ENCODE measurements around the gene DHFR.
A peak's percentile ranks its signal among the peaks of the same experiment; 100 is the strongest.

DHFR gene

DNA sequence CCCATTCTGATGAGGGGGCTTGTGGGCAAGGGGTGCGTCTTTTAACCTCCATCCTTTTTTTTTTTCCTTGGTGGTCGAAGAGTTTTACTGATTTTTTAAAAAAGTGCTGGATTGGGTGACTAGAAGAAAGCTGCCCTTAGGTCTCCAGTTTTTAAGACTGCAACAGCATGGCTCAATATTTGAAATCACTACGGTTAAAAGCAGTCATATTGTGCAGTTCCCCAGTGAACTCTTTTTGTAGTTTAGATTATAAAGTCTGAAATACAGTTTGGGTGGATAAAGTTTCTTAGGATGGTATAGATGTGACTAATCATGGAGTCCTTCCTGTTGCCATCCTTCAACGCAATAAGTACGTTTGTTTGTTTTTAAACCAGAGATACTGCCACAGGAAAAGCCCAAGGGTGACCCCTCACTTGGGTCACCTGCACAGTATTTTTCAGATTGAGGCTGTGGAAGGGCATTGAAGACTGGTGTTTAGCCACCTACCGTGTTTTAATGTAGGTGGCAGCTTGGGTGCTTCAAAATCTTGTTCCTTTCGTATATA lies 520 bp upstream of the DHFR start:
- FAIRE-seq (no peak), DNase-seq (ENCODE audit: low spot score) (no peak)

GRCh38 chr5:80654054-80654390 lies 761 bp downstream of the DHFR start:
- DNase-seq (ENCODE audit: low spot score) = peak; percentile 40
- FAIRE-seq = no peak

DNA sequence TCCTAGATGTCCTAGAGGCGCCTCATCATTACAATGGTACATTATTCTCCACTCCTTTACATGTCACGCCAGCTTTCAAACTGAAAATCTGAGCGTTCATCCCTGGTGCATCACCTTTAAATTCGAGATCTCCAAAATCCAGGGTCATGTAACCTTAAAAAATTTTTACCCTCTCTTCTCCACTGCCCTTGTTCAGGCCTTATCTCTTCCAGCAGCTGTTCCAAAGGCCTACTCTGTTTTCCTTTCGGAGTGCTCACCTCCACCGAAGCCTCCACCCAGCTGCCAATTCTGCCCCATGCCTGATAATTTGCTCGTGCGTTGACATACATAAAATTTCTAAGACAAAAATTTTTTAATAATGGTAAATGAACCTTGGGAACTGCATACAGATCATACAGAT lies 1.3 kb downstream of the DHFR start:
- no peak for FAIRE-seq
- no peak for DNase-seq (ENCODE audit: low spot score)

DNA sequence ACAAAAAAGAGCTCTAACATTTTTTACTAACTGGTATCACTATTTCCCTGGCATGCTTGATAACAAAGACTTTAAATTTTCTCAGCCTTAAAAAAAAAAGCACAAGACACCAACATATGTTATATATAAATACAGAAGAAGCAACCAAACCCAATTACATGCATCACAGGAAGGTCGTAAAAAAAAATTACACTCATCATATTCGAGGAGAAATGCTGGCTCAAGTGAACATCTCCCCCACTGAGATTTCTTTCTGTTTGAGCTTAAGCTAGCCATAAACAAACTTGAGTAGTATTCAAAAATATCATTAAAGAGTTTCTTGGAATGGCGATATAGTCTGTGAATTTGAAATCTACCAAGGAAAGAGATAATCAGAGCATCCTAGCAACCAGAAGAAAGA lies 7.9 kb downstream of the DHFR start:
- FAIRE-seq = no peak
- DNase-seq (ENCODE audit: low spot score) = no peak

DNA sequence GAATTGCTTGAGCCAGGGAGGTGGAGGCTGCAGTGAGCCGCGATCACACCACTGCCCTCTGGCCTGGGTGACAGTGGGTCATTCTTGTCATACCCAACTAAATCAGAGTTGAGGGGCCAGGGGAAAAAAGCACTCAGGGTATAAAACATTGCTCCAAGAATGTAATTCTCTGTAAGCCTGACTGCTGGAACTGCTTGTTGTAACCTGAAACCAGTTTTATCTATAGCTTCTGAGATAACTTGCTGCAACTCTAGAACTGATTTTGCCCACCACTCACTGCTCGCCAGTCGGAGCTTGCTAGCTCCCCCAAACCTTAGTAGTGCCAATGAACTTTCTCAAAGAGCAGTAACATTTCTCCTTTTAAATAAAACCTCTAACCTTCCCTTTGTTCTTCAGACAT lies 9.9 kb downstream of the DHFR start:
- no peak for DNase-seq (ENCODE audit: low spot score)
- no peak for FAIRE-seq

GRCh38 chr5:80641353-80641752 lies 13.4 kb downstream of the DHFR start:
- FAIRE-seq (no peak), DNase-seq (ENCODE audit: low spot score) (no peak)

DNA sequence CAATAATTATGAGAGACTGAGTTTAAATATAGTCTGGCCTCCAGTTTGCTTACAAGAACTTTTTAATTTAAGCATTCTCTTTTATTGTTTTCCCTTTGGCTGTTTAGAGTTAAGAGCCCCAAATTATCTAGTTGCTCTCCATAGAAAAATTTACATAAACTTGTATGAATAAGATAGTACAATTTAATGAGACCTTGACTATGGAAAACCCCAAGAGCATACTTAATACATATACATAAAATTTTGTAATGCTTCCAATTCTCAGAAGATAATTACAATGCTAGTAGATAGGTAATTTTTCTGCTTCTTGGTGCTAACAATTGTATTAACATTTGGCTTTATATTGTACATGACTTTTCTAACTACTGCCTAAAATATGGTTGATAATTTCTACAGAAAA lies 20.6 kb downstream of the DHFR start:
- no peak for FAIRE-seq
- DNase-seq (ENCODE audit: low spot score) = no peak

GRCh38 chr5:80632700-80633099 lies 22.1 kb downstream of the DHFR start:
- FAIRE-seq = no peak
- no peak for DNase-seq (ENCODE audit: low spot score)

GRCh38 chr5:80631278-80632259 lies 23.2 kb downstream of the DHFR start:
- FAIRE-seq (no peak), DNase-seq (ENCODE audit: low spot score) (no peak)

GRCh38 chr5:80629281-80629680 lies 25.5 kb downstream of the DHFR start:
- no peak for DNase-seq (ENCODE audit: low spot score)
- FAIRE-seq = no peak

GRCh38 chr5:80625230-80625629 lies 29.6 kb downstream of the DHFR start:
- no peak for FAIRE-seq

GRCh38 chr5:80623999-80624398 lies 30.8 kb downstream of the DHFR start:
- DNase-seq (ENCODE audit: low spot score) (no peak), FAIRE-seq (no peak)

More at GRCh38 chr5:80625230-80625629, 29.6 kb downstream of the DHFR start:
- no peak for DNase-seq (ENCODE audit: low spot score)

GRCh38 chr5:80622756-80623155 lies 32.0 kb downstream of the DHFR start:
- FAIRE-seq = no peak
- no peak for DNase-seq (ENCODE audit: low spot score)

DNA sequence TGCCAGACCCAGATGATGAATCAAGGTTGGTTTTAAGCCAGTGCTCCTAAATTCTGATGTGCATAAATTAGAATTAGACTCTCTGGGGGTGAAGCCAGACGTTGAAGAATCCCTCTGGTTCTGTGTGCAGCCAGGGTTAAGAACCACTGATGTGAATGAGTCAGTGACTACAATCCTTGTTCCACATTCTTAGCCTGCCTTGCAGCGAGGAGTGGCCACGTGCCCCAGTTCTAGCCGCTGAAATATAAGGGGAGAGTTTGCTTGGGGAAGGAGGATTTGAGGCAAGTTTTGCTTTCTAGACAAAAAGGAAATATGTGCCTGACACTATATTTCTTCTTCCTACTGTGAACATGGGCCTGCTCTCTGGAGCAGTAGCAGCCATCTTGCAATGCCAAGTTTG lies 34.6 kb downstream of the DHFR start:
- no peak for FAIRE-seq
- DNase-seq (ENCODE audit: low spot score) = no peak

DNA sequence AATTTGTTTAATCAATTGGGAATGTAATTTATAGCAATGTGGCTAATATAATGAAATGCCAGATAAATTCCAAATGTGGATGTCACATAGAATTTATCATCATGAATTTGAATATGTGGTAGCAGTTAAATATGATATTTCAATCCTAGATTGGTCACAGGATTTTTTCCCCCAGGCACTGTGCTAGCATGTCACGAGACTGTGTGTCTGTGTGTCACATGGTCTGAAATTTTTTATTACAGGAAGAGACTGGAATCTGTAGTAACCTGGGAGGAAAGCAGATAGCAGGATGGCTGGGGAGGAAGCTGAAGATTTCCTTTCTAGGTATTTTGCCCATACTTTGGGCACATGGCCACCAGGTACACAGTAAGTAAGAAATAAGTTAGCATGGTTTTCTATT lies 35.7 kb downstream of the DHFR start:
- FAIRE-seq (no peak), DNase-seq (ENCODE audit: low spot score) (no peak)

GRCh38 chr5:80618438-80618837 lies 36.3 kb downstream of the DHFR start:
- DNase-seq (ENCODE audit: low spot score) (no peak), FAIRE-seq (no peak)

DNA sequence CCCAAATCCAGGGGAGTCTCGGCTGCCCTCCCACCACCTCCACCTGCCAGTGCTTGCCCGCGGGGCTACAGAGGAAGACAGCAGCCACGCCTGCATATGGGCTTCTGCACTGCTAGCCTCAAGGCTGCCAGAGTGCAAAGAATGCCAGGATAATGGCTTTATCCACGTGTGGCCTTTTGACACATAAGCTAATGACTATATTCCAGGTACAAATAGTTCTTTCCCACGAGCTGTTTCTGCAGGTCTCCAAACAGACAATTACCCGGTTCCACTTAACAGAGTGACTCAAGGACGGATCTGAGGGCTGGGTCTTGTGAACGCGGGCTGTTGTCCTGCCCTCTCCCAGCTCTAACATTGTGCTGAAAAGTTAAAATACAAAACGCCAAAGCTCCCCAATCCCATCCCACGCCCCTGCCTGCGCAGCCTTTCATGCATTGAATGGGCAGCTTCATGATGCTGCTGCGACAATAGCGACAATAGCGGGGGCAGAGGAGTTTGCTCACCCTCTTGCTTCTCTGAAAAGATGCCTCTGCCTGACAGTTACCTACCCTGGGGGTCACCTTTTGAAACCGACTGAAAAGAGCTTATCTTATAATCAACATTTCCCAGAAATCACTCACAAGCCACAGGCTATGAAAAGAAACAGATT lies 39.4 kb downstream of the DHFR start:
- no peak for DNase-seq (ENCODE audit: low spot score)
- no peak for FAIRE-seq

DNA sequence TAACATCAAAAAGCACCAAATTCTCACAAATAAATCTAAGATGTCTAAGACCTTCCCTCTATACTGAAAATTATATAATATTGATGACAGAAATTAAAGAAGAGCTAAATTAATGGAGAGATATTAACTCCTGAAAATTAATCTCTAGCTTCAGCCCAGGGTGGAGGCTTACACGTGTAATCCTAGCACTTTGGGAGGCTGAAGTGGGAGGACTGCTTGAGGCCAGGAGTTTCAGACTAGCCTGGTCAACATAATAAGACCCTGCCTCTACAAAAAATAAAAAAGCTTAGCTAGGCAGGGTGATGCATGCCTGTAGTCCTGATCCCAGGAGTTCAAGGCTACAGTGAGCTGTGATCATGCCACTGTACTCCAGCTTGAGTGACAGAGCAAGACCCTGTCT lies 45.1 kb downstream of the DHFR start:
- DNase-seq (ENCODE audit: low spot score) = no peak
- no peak for FAIRE-seq

- FAIRE-seq (no peak), DNase-seq (ENCODE audit: low spot score) (no peak)
Measured at GRCh38 chr5:80608731-80609130, 46.1 kb downstream of the DHFR start.

DNA sequence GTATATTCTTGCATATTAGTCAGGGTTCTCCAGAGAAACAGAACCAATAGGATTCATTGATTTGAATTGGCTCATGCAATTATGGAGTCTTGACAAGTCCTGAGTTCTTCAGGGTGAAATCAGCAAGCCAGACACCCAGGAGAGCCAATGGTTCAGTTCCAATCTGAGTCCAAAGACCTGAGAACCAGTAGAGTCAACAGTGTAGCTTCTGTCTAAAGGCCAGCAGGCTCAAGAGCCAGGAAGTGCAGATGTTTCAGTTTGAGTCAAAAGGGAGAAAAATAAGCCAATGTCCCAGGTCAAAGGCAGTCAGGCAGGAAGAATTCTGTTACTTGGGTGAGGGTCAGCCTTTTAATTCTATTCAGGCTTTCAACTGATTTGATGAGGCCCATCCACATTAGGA lies 47.0 kb downstream of the DHFR start:
- FAIRE-seq (no peak), DNase-seq (ENCODE audit: low spot score) (no peak)

DNA sequence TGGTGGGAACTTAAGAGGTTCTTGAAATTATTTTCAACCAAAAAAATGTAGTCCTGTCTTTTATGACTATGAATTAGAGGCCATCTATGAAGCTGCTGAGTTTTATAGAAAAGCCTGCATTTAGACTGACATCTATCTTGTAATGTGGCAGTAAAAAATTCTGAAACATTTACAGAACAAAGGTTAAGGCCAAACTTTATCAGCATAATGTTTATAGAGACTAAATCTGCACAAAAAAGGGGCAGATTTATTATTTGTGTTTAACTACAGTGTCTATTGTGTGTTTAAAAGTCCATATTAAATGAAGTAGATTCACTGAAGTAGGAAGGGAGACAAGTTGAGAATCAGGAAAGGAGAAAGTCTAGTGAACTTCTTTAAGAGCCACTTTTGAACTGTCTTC lies 47.4 kb downstream of the DHFR start:
- DNase-seq (ENCODE audit: low spot score) (no peak), FAIRE-seq (no peak)

DNA sequence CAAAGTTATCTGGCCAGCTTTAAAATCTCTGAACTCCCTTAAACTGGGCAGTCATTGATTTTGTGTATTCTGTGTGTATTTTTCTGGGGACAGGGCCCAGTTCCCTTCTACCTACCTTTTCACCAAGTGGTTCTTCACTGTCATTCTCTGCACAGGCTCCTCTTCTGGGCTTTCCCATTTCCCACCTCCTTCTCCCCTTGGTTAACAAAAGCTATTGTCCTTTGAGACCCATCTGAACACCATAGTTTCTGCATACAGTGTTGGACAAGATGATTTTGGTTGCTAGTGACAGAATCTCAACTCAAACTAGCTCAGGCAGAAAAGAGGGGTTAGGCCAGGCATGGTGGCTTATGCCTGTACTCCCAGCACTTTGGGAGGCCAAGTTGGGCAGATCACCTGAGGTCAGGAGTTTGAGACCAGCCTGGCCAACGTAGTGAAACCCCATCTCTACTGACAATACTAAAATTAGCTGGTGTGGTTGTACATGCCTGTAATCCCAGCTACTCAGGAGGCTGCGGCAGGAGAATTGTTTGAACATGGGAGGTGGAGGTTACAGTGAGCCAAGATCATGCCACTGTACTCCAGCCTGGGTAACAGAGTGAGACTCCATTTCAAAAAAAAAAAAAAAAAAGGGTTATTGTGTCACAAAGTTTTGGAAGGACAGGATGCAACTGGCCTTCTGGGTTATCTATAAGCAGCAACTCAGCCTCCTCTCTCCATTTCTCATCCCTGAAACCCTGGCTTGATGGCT lies 53.7 kb downstream of the DHFR start:
- no peak for FAIRE-seq

More for the DNA sequence above, 53.7 kb downstream of the DHFR start:
- DNase-seq (ENCODE audit: low spot score) = no peak
